Activated CD4-positive, alpha-beta T cell treated with anti-CD3 and anti-CD28 coated beads for 1 hour (primary cell): ENCODE data around the gene TXLNA.

Source experiments
- DNase-seq: peaks from one replicate; pipeline ENCODE4 v3.0.0-alpha.2; 2020

The TXLNA gene

GRCh38 chr1:32186077-32186476, 6.6 kb downstream of the TXLNA start:
- DNase-seq = no peak

GRCh38 chr1:32186491-32186890, 7.0 kb downstream of the TXLNA start:
- no peak for DNase-seq

- no peak for DNase-seq
These were observed 8.4 kb downstream of the TXLNA start for GRCh38 chr1:32187850-32188249.

GRCh38 chr1:32192220-32192948, 12.9 kb downstream of the TXLNA start:
- no peak for DNase-seq

- no peak for DNase-seq
These were observed 15.5 kb downstream of the TXLNA start for GRCh38 chr1:32194984-32195383.

- DNase-seq = no peak
These were observed 16.1 kb downstream of the TXLNA start for GRCh38 chr1:32195531-32195930.

- no peak for DNase-seq
These were observed 16.7 kb downstream of the TXLNA start for GRCh38 chr1:32195972-32196823.

- DNase-seq = no peak
These were observed 17.6 kb downstream of the TXLNA start for GRCh38 chr1:32197074-32197473.

GRCh38 chr1:32197837-32198236, 18.4 kb downstream of the TXLNA start:
- no peak for DNase-seq

GRCh38 chr1:32198237-32199042, 19.0 kb downstream of the TXLNA start:
- no peak for DNase-seq

- DNase-seq = no peak
These were observed 19.7 kb downstream of the TXLNA start for GRCh38 chr1:32199043-32199716.

GRCh38 chr1:32199717-32200072, 20.2 kb downstream of the TXLNA start:
- DNase-seq = no peak

- peak; percentile 34 for DNase-seq
These were observed 20.9 kb downstream of the TXLNA start, which contains the start of gene CCDC28B for GRCh38 chr1:32200226-32201010. TSS of gene CCDC28B (plus strand) at chr1:32200595. CDS start at chr1:32201936, 1,341 bp downstream.

GRCh38 chr1:32201011-32201855, 21.8 kb downstream of the TXLNA start:
- DNase-seq = peak; percentile 59

GRCh38 chr1:32204943-32205361, 25.5 kb downstream of the TXLNA start:
- no peak for DNase-seq

GRCh38 chr1:32205401-32206370, 26.2 kb downstream of the TXLNA start, which contains the start of gene IQCC:
TSS of gene IQCC (plus strand) at chr1:32205671. CDS start at chr1:32205682, 11 bp downstream.
- DNase-seq = peak; percentile 77

- DNase-seq = no peak
These were observed 29.0 kb downstream of the TXLNA start for GRCh38 chr1:32208469-32208868.

- DNase-seq = no peak
These were observed 29.4 kb downstream of the TXLNA start, which contains the start of gene DCDC2B for GRCh38 chr1:32208891-32209328. TSS of gene DCDC2B (plus strand) at chr1:32209089. CDS start at chr1:32209094, 5 bp downstream.
